GM18519 (cell line): ENCODE results near the gene DHX38.

ENCODE experiments used
- ATAC-seq: cut with Tn5 transposase; IDR thresholded peaks from one replicate; pipeline ENCODE4 v1.9.1; 2021; ENCODE audit warnings: mild to moderate bottlenecking, moderate library complexity; ENCODE audit not compliant: unreplicated experiment, low FRiP score

Gene DHX38

GRCh38 chr16:72162105-72162692 is 68.6 kb downstream of the DHX38 start:
- no peak for ATAC-seq
